Neural cell (in vitro differentiated cells): ENCODE measurements around the gene CYP19A1.

ENCODE experiments used
- CTCF ChIP-seq: fragments of 450-650 bp; IDR thresholded peaks from 2 replicates; pipeline ENCODE4 v1.5.1; 2014; ENCODE audit warnings: antibody characterized with exemption, mild to moderate bottlenecking, moderate library complexity; ENCODE audit not compliant: poor library complexity, severe bottlenecking
- POLR2AphosphoS5 ChIP-seq: IDR thresholded peaks from 2 replicates; pipeline ENCODE4 v1.6.1; 2012

GRCh38 chr15:51232581-51232980 lies 105.8 kb downstream of the CYP19A1 start:
- TF ChIP-seq POLR2AphosphoS5, result no peak
- no peak for TF ChIP-seq CTCF
